Right lobe of liver (tissue), 4 donors: ENCODE measurements around the gene SLC4A5.

ENCODE experiments used
- CTCF ChIP-seq, 4 donors: fragments of 200-600 bp in 3 of 4; fragments of 450-650 bp in 1 of 4; IDR thresholded peaks; one replicate each; pipeline versions ENCODE4 v1.5.1 to v1.8.0; 2016 to 2022; ENCODE audit warnings: antibody characterized with exemption in 4 of 4, mild to moderate bottlenecking in 2 of 4
- POLR2A ChIP-seq: fragments of 450-650 bp; IDR thresholded peaks from one replicate; pipeline ENCODE4 v1.6.1; 2017; ENCODE audit warnings: antibody characterized with exemption, mild to moderate bottlenecking
- donor health status: DM: no; HTN: no; CAD: no.
- donor health status: DM: no; HTN: no; CAD: no.
- donor health status: DM: no; HTN: yes; CAD: no.

- TF ChIP-seq POLR2A (no peak), CTCF (IDR thresholded peaks at IDR 0.05) (no peak)
Observed at GRCh38 chr2:74253306-74253970, 89.8 kb downstream of the SLC4A5 start.
